Heart left ventricle (tissue), 16 donors: ENCODE results near the gene TECPR1. TPM values are rescaled to one million over a fixed set of nuclear protein-coding genes. Genes with fewer than 3 reads are reported as not detected.

Experiments used
- ATAC-seq, 4 donors: fragments of 200-7000 bp; cut with Tn5 transposase; one replicate each; pipeline ENCODE4 v1.9.1; 2020 to 2022; ENCODE audit warnings: moderate library complexity in 4 of 4, mild to moderate bottlenecking in 3 of 4, moderate number of reproducible peaks in 1 of 4
- DNase-seq, 5 donors: peaks; one replicate each; pipeline ENCODE4 v3.0.0-alpha.2; 2020
- H3K27ac ChIP-seq, 12 donors: fragments of 200-600 bp; sonication (generic) in 4 of 12; one replicate each; pipeline versions ENCODE4 v1.5.0 to v1.8.0; 2016 to 2022; ENCODE audit warnings: mild to moderate bottlenecking in 2 of 12
- H3K27me3 ChIP-seq, 9 donors: fragments of 200-600 bp; sonication (generic) in 2 of 9; one replicate each; pipeline versions ENCODE4 v1.5.1 to v1.8.0; 2016 to 2022; ENCODE audit warnings: mild to moderate bottlenecking in 3 of 9
- H3K36me3 ChIP-seq, 9 donors: fragments of 200-600 bp; sonication (generic) in 2 of 9; one replicate each; pipeline versions ENCODE4 v1.5.0 to v1.8.0; 2018 to 2022; ENCODE audit warnings: mild to moderate bottlenecking in 2 of 9
- H3K4me1 ChIP-seq, 12 donors: fragments of 200-600 bp; sonication (generic) in 4 of 12; one replicate each; pipeline versions ENCODE4 v1.5.0 to v1.8.0; 2016 to 2022; ENCODE audit warnings: mild to moderate bottlenecking in 3 of 12
- H3K4me3 ChIP-seq, 12 donors: fragments of 200-600 bp; sonication (generic) in 4 of 12; one replicate each; pipeline versions ENCODE4 v1.5.0 to v1.8.0; 2017 to 2022; ENCODE audit warnings: mild to moderate bottlenecking in 9 of 12, moderate library complexity in 4 of 12
- H3K9me3 ChIP-seq, 12 donors: fragments of 200-600 bp; sonication (generic) in 4 of 12; one replicate each; pipeline versions ENCODE4 v1.5.0 to v1.8.0; 2016 to 2022; ENCODE audit warnings: mild to moderate bottlenecking in 1 of 12
- POLR2A ChIP-seq, 2 donors: fragments of 450-650 bp; IDR thresholded peaks; one replicate each; pipeline ENCODE4 v1.6.1; 2017; ENCODE audit warnings: antibody characterized with exemption in 2 of 2, mild to moderate bottlenecking in 2 of 2, moderate library complexity in 2 of 2
- WGBS, 4 donors: extraction: QIAGEN DNeasy Blood & Tissue Kit in 2 of 4; methylation state at CpG; one replicate each; pipeline versions ENCODE4 v1.1.5 to v1.1.7; 2013 to 2018; 5-methylcytosine and 5-hydroxymethylcytosine counted together
- intact Hi-C, 10 donors: fragments of 100-400 bp; cut with DNase I; formaldehyde crosslinking; loops; one replicate each; pipeline versions ENCODE4 v1.11.1 to v1.14.2; 2022
- polyA plus RNA-seq, 2 donors: library from polyadenylated mRNA; stranded (reverse); fragments of 200-250 nt; gene quantifications; one replicate each; pipeline ENCODE4 v1.2.3, GENCODE V29; 2013
- total RNA-seq, 9 donors: library from RNA; depleted of rRNA in 2 of 9; stranded (reverse); fragments of >200 nt in 2 of 9; fragmentation: NEBNext Ultra II Directional in 3 of 9; extraction: Animal tissue kit (Norgen Biotek cat#: 25700) in 3 of 9; gene quantifications; one replicate each; pipeline versions ENCODE4 v1.1.0 to v1.2.4, GENCODE V29; 2016 to 2023
- TF ChIP-seq, protein P1 (sequence below), 12 donors: fragments of 200-600 bp; sonication (generic) in 4 of 12; IDR thresholded peaks; one replicate each; pipeline versions ENCODE4 v1.5.0 to v1.8.0; 2018 to 2022; ENCODE audit warnings: antibody characterized with exemption in 12 of 12, mild to moderate bottlenecking in 5 of 12
- donor health status: ischemic (EF 13 %, LVEDD 7.1; RV severe dilation, severe dysfunction).
- donor health status: healthy with polysubstance abuse.
- donor health status: DM: no; HTN: yes; CAD: no.
- donor health status: DM: no; HTN: no; CAD: no.
- donor health status: ischemic (EF 25% LVEDD 6.9; RV normal size, moderate dysfunction).
- donor health status: ischemic (EF 25% LVEDD 5.7; RV mildly dilated, moderate dysfunction).
- donor health status: healthy.
- donor health status: DM: yes; HTN: yes; CAD: no.
- donor health status: ischemic (EF 35%, LVEDD 5.7; RV mildly dilated, moderate dysfunction).
- donor health status: nonischemic (EF 11% LVEDD 7.7; RV severe dilation, severe dysfunction).
- donor health status: DM: yes; HTN: yes; CAD: no.
- donor health status: PGD.
- donor health status: ischemic (EF 29% LVEDD 5.4; RV normal size, mild dysfunction).
- donor health status: nonischemic (EF 23%, LVEDD 6.1; RV moderate dilation, normal function).

TECPR1 gene
- total and polyA plus RNA-seq, 11 donors, result 10.9 to 33.0 (median 22.7) TPM

DNA sequence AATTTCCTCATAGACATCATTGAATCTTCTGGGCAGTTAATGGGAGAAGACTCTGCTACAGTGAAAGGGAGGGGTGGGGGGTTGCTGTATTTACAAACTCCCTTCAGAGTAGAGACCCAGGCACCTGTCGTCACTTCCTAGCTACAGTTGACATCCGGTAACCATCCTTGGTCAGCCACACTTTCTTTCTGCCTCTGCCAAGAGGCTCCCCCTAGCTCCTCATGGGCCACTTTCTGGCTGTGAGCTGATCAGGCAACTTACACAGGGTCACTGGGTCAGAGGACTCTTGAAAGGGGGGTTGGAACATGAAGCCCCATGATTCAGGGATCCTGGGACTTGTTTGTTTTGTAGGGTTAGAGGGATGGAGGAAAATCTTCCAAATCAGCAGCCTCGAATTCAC lies 1.2 kb downstream of the TECPR1 start:
- 48 to 65% (median 57%) methylated on average over 3 of the region's 3 CpGs for WGBS, 4 donors
- Histone ChIP-seq H3K4me3 (peak overlapping the region in 10 of 12 donors; percentile 71 to 99 (median 92)), H3K9me3 (no peaks in the 10 kb centered on the region), H3K36me3 (peaks cover 0 to 15% (median 0%) of the 10 kb centered on the region in 9 donors), H3K27me3 (no peaks in the 10 kb centered on the region), H3K4me1 (peaks cover 0 to 70% (median 37%) of the 10 kb centered on the region in 12 donors), H3K27ac (peak overlapping the region in 11 of 12 donors; percentile 83 to 91 (median 88))
- intact Hi-C loops, result loop anchor here in 1 of 10 donors (2.0 kb wide), 1 partner anchor 32 kb away; no protein-coding TSS in a partner anchor
- ATAC-seq (no peak), DNase-seq (no peak)
- TF ChIP-seq, protein P1, sequence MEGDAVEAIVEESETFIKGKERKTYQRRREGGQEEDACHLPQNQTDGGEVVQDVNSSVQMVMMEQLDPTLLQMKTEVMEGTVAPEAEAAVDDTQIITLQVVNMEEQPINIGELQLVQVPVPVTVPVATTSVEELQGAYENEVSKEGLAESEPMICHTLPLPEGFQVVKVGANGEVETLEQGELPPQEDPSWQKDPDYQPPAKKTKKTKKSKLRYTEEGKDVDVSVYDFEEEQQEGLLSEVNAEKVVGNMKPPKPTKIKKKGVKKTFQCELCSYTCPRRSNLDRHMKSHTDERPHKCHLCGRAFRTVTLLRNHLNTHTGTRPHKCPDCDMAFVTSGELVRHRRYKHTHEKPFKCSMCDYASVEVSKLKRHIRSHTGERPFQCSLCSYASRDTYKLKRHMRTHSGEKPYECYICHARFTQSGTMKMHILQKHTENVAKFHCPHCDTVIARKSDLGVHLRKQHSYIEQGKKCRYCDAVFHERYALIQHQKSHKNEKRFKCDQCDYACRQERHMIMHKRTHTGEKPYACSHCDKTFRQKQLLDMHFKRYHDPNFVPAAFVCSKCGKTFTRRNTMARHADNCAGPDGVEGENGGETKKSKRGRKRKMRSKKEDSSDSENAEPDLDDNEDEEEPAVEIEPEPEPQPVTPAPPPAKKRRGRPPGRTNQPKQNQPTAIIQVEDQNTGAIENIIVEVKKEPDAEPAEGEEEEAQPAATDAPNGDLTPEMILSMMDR (IDR thresholded peaks at IDR 0.05), result no peak
- TF ChIP-seq POLR2A (IDR thresholded peaks at IDR 0.05), result no peak

DNA sequence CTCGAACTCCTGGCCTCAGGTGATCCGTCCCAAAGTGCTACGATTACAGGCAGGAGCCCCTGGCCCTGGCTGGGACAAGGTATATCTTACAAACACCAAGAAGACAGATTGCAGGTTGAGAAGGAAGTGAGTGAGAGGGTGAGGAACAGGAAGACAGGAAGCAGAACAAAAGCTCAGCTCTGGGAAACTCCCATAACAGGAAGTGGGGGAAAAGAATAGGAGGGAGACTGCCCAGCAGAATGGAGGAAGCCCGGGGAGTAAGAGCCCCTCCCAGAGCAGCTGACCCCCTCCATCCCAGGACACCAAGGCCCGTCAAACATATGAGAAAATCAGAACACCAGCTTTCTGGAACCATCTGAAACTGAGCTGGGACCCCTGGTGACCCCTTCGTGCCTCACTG lies 2.9 kb downstream of the TECPR1 start:
- peaks cover 0 to 78% (median 38%) of the 10 kb centered on the region in 12 donors for H3K4me1 ChIP-seq
- no peak overlapping the region for H3K4me3 ChIP-seq
- peak overlapping the region; percentile 52 to 91 (median 88) for H3K27ac ChIP-seq
- intact Hi-C loops, result loop anchor here in 6 of 10 donors (2.0 to 10.0 kb wide), 4 partner anchors 33 to 224 kb away; partner anchors contain the start of genes BRI3 (in 4 of the 6), BAIAP2L1 (in 1 of the 6) and LMTK2 (in 1 of the 6)
- ATAC-seq (peak in 2 of 4 donors; percentile 5 to 47), DNase-seq (peak in 2 of 5 donors; percentile 51 to 54)
- no peaks in the 10 kb centered on the region for H3K27me3 ChIP-seq
- TF ChIP-seq, protein P1 (IDR thresholded peaks at IDR 0.05), result no peak
- TF ChIP-seq POLR2A (IDR thresholded peaks at IDR 0.05), result no peak
- peaks cover 0 to 28% (median 5%) of the 10 kb centered on the region in 9 donors for H3K36me3 ChIP-seq
- 49 to 68% (median 62%) methylated on average over 6 of the region's 6 CpGs for WGBS, 4 donors
- H3K9me3 ChIP-seq, result no peaks in the 10 kb centered on the region

DNA sequence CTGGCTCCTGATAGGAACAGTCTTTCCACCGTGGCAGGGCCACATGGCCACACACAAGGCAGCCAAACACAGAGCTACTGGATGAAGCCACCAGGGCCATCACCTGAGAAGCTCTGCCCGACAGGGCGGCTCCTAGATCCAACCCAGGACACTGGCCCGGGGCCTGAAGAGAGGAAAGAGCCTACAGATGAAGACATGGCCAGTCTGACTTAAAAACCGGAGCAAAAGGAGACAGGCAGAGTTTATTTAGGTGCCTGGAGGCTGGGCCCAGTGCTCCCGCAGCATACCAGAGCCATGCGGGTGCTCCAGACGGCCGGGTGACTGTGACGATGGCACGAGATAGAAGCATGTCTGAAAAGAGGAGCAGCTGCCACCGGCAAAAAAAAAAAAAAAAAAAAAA lies 3.9 kb downstream of the TECPR1 start:
- TF ChIP-seq POLR2A (IDR thresholded peaks at IDR 0.05), result no peak
- TF ChIP-seq, protein P1 (IDR thresholded peaks at IDR 0.05), result no peak
- WGBS, 4 donors, result 85 to 94% (median 91%) methylated on average over 8 to 12 of the region's 12 CpGs
- ATAC-seq (no peak), DNase-seq (no peak)
- Histone ChIP-seq H3K9me3 (no peaks in the 10 kb centered on the region), H3K27me3 (no peaks in the 10 kb centered on the region), H3K4me1 (peaks cover 0 to 74% (median 36%) of the 10 kb centered on the region in 12 donors), H3K4me3 (no peak overlapping the region), H3K36me3 (peaks cover 0 to 37% (median 11%) of the 10 kb centered on the region in 9 donors), H3K27ac (peak overlapping the region in 10 of 12 donors; percentile 5 to 91 (median 84))
- intact Hi-C loops, result loop anchor here in 6 of 10 donors (2.0 to 10.0 kb wide), 4 partner anchors 34 to 223 kb away; partner anchors contain the start of genes BRI3 (in 4 of the 6), BAIAP2L1 (in 1 of the 6) and LMTK2 (in 1 of the 6)

DNA sequence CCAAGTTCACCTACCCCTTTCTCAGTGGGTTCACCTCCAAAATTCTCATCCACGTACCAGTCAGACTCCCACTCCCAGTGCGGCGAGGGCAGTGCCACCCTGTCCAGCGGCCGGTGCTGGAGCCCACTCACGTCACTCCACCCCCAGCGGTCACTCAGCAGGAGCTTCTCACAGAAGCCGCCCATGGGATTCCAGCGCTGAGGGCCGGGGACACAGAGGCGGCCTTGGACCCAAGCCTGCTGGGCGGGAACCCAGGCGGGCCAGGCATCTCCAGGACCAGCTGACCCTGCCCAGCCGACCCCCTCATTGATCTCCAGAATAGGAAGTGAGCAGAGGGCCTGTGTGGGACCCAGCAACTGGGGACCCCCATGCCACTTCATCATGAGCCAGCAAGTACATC lies 7.2 kb downstream of the TECPR1 start:
- H3K27ac ChIP-seq, result peak overlapping the region in 4 of 12 donors; percentile 3 to 67 (median 60)
- TF ChIP-seq, protein P1 (IDR thresholded peaks at IDR 0.05), result no peak
- TF ChIP-seq POLR2A (IDR thresholded peaks at IDR 0.05), result no peak
- no peak overlapping the region for H3K4me3 ChIP-seq
- ATAC-seq (no peak), DNase-seq (no peak)
- no peaks in the 10 kb centered on the region for H3K27me3 ChIP-seq
- peaks cover 0 to 56% (median 23%) of the 10 kb centered on the region in 9 donors for H3K36me3 ChIP-seq
- intact Hi-C loops, result loop anchor here in 7 of 10 donors (5.0 to 10.0 kb wide), 4 partner anchors 37 to 223 kb away; partner anchors contain the start of genes BRI3 (in 4 of the 7) and LMTK2 (in 1 of the 7)
- peaks cover 0 to 49% (median 14%) of the 10 kb centered on the region in 12 donors for H3K4me1 ChIP-seq
- no peaks in the 10 kb centered on the region for H3K9me3 ChIP-seq
- 93 to 96% (median 95%) methylated on average over 5 to 14 of the region's 14 CpGs for WGBS, 4 donors
